Left cardiac atrium (tissue), 4 donors: Measurements from ENCODE around the gene FAM236C. TPM values are rescaled to one million over a fixed set of nuclear protein-coding genes. Genes with fewer than 3 reads are reported as not detected.
"Not testable (repeated sequence)": the region's sequence is repeated elsewhere in the genome, so short reads cannot be mapped to it uniquely, and the experiment has no call there.

Experiments
- ATAC-seq, 2 donors: fragments of 200-7000 bp; cut with Tn5 transposase; one replicate each; pipeline ENCODE4 v1.9.1; 2020; ENCODE audit warnings: mild to moderate bottlenecking in 2 of 2, moderate library complexity in 2 of 2
- DNase-seq: peaks from one replicate; pipeline ENCODE4 v3.0.0-alpha.2; 2020
- intact Hi-C, 2 donors: fragments of 100-400 bp; cut with DNase I; formaldehyde crosslinking; loops; one replicate each; pipeline versions ENCODE4 v1.14.1 to v1.15.1; 2022 to 2023
- long read RNA-seq: library from polyadenylated mRNA; unstranded; transcript quantifications from one replicate; pipeline ENCODE4 v2.0.0, GENCODE V29; 2021
- total RNA-seq, 2 donors: library from RNA; stranded (reverse); fragmentation: NEBNext Ultra II Directional; extraction: Animal tissue kit (Norgen Biotek cat#: 25700); gene quantifications; one replicate each; pipeline ENCODE4 v1.2.1, GENCODE V29; 2021
- donor health status: DM: no; HTN: yes; CAD: no.
- donor health status: DM: no; HTN: yes; CAD: no; lungs with severe emphysema.
- donor health status: DM: yes; HTN: yes; CAD: no.
- donor health status: Dilated cardiomyopathy.

The FAM236C gene
- not detected for total RNA-seq
- long read RNA-seq = 0 reads

DNA sequence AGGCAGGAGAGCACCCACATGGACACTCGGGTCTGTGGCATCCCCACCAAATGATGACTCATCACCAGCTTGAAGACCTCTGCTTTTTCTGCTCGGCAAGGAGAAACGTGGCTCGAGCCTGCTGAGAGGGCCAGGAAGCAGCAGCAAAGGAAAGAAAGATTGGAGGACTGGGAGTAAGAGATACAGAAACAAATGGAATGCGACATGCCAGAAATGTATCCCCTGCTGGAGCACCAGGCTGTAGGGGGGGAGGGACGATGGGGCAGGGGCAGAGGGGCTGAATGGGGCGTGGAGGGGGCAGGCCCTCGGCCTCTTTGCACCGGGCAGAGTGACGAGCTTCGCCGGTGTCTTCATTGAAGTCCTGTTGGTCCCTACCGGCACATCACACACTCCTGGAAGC is at the start of gene FAM236C:
Gene FAM236C (plus strand): TSS at position 301 of the 400 bp plus-strand sequence. CDS start 100 bp downstream, outside the sequence.
- intact Hi-C loops, DNase-seq, ATAC-seq: not testable (repeated sequence)

DNA sequence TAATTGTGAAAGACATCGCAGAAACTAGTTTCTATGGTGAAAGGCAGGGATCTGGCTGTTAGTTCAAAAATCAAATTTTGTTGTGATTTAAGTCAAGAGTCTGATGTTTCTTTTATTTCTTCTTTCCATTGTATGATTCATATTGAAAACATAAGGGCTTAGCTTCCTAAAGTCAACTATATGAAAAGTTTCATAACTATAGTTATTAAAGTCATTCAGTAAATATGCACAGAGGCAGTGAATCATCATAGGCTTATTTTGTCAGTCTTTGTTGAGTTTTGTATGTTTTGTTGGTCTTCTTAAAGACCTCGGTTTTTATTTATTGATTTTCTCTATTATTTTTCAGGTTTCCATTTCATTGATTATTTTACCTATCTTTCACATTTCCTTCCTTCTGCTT is 29.5 kb upstream of the FAM236C start:
- ATAC-seq, DNase-seq, intact Hi-C loops: not testable (repeated sequence)

DNA sequence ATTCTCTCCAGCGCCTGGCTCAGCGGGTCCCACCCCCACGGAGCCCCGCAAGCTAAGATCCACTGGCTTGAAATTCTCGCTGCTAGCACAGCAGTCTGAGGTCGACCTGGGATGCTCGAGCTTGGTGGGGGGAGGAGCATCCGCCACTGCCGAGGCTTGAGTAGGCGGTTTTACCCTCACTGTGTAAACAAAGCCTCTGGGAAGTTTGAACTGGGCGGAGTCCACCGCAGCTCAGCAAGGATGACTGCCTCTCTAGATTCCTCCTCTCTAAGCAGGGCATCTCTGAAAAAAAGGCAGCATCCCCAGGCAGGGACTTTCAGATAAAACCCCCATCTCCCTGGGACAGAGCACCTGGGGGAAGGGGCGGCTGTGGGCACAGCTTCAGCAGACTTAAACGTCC is 22.7 kb upstream of the FAM236C start:
- intact Hi-C loops, ATAC-seq, DNase-seq: not testable (repeated sequence)

DNA sequence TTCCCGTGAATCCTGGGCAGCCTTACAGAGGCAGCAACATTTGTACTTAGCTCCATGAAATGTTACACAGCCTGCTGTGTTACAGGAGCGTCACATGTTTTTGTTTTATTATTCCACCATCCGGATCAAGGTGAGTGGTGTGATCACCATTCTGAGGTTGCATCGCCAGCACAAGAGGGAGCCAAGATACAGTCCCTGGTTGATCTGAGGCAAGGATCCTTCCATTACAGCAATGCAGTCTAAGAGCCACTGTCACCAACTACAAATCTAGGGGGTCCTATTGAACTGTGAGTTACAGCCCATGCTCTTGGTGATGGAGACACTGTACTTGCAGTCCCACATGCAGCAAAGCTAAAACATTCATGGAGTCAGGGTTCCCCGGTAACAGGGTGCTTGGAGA is 3.7 kb downstream of the FAM236C start:
- intact Hi-C loops, DNase-seq, ATAC-seq: not testable (repeated sequence)

DNA sequence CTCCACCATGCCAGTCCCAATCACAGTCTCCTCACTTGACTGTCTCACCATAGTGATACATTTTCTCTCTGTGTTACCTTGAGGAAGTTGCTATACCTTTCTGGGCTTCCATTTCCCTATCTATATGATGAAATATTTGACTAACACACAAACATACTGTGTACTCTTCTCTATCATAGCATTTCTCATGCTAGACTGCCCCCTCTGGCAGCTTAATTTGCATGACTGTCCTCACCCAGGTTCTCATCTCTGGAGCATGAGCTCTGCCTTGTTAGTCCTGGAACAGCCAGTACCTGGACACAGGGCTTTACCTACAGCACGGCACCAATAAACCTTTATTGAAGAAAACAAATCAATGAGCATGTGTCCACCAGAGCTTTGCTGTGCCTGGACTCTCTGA is 19.9 kb downstream of the FAM236C start:
- DNase-seq, intact Hi-C loops, ATAC-seq: not testable (repeated sequence)

DNA sequence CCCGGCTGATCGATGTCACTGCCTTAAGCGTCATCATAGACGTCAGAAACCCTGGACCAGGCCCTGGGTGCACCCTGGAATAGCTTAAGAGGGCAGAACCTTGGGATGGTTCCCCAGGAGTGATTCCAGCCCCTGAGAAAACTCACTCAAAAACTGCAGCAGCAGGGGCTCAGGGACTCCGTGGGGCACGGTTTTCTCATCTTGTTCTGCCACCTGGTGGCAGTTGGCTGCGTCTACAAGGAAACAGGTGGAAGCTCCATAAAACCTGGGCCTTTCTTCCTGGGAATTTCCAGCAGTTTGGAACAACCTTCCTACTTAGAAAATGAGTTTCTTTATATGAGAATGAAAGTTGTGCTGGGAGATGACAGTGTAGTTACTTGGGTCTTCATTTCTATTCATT is 24.0 kb downstream of the FAM236C start:
- peak in 1 of 2 donors; percentile 16 for ATAC-seq
- intact Hi-C loops, DNase-seq: not testable (repeated sequence)

DNA sequence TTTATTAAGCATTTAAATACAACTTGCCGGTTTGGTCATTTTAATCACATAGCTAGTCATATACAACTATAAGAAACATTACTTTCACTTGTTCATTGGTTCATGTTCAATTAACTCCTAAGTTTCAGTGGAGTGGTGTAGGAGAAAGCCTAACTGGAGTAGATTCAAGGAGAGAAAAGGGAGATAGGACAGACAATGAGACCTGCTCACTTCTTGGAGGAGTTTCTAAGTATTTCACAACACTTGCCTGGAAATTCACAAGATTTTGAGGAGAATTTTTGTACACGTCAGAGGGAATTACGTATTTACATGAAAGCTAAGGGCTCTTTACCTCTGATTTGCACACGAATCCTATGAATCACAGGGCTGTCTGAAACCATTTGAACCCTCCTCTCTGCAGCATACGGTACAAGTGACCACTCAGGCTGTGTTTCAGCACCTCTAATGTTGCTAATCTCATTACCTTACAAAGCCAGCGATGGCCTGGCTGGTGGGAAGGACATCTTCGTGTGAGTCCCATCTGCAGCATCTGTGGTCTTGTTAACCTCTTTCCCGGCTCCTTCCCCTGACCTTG is 24.6 kb downstream of the FAM236C start:
- DNase-seq, intact Hi-C loops: not testable (repeated sequence)
- ATAC-seq = peak in 1 of 2 donors; percentile 65

DNA sequence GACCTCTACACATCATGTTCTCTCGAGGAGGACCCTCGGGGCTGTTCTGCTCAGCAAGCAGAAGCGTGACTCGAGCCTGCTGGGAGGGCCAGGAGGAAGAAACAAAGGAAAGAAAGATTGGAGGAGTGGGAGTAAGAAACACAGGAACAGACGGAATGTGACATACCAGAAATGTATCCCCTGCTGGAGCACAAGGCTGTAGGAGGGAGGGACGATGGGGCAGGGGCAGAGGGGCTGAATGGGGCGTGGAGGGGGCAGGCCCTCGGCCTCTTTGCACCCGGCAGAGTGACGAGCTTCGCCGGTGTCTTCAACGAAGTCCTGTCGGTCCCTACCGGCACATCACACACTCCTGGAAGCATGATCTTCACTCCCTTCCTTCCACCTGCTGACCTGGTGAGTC is 25.5 kb downstream of the FAM236C start, which contains the start of gene FAM236A:
Gene FAM236A (plus strand): TSS at position 301 of the 400 bp plus-strand sequence. CDS start 57 bp downstream, at position 358.
- DNase-seq, ATAC-seq, intact Hi-C loops: not testable (repeated sequence)

DNA sequence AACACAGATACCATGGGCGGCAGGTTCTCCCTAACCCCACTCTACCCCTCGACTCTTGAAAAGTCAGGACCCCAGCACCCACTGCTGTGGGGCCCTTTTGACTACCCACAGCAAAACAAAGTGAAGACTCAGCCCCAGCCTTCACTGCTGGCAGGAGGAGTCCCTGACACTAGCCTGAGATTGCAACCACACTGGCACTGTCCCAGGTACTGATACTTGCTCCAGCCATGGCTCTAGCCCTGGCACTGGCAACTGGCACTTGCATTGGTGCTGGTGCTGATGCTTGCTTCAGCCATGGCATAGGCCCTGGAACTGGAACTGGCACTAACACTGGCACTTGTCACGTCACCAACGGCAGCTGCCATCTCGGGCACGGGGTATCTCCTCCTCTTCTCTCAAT is 29.9 kb downstream of the FAM236C start:
- intact Hi-C loops, ATAC-seq, DNase-seq: not testable (repeated sequence)

DNA sequence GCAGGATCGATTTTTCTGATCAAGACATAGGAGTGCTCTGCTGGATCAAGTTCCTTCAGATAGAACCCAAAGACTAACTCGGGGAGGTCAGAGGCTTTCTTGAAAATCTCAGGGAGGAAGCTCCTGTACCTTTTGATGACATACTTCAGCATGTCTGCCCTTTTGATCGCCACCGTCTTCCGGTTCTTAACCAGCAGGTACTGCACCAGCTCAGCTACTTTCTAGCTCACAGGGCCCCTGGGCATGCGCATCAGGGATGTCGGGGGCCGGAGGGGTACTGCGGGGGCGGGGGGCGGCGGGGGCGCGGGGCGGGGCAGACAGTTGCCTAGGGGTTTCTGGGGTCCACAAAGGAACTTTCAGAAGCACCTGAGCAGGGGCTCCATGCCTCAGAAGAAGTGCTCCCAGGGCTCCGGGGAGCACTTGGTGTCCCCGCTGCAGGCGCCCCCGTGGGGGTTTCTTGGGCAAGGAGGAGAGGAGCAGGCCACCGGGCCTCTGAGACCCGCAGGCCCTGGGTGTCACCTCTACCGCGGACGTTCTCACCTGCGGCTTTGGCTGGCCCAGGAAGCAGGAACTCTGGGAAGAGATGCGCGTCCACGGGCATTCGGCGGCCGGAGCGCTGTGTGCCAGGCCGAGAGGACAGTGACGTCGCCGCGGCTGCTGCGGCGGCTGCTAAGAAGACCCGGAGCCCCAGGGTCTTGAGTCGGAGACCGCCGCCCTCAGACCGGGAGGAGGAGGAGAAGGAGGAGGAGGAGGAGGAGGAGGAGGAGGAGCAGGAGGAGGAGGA is 30.8 kb downstream of the FAM236C start:
- DNase-seq, intact Hi-C loops: not testable (repeated sequence)
- ATAC-seq = peak; percentile 43 to 63

DNA sequence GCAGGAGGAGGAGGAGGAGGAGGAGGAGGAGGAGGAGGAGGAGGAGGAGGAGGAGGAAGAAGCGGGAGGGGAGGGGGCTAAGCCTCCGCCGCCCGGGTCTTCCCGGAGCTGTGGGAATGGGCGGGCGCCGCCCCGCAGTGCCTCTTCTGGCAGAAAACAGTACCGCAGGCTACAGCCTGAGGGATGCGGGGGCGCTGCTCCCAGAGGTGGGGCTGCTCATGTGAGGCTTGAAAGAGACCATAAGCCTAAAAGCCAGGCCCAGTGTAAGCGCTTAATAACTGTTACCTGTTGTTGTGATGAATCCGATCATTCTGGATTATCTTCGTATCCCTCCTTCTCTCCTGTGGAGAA is 31.4 kb downstream of the FAM236C start, which contains the start of gene DMRTC1:
Gene DMRTC1 (minus strand): TSS at position 19 of the 351 bp plus-strand sequence. CDS start 68,143 bp downstream, outside the sequence.
- ATAC-seq = peak; percentile 61 to 90
- intact Hi-C loops, DNase-seq: not testable (repeated sequence)

DNA sequence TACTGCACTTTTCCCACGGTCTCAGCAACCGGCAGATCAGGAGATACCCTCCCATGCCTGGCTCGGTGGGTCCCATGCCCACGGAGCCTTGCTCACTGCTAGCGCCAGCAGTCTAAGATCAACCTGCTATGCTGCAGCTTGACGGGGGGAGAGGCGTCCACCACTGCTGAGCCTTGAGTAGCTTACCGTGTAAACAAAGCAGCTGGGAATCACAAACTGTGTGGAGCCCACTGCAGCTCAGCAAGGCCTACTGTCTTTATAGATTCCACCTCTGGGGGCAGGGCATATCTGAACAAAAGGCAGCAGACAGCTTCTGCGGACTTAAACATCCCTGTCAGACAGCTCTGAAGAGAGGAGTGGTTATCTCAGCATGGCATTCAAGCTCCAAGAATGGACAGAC is 47.6 kb downstream of the FAM236C start:
- ATAC-seq, intact Hi-C loops, DNase-seq: not testable (repeated sequence)

Other genes starting within 250 kb of the FAM236C start
- gene PHKA1, start 198.3 kb upstream of the FAM236C start, total RNA-seq = 10 to 100 TPM in 1 of 2 donors, 1 to 10 TPM in 1; 7.3 to 10.3 TPM
- gene DMRTC1B, start 135.7 kb upstream of the FAM236C start, total RNA-seq = not detected
- not detected for gene FAM236B, start 130.0 kb upstream of the FAM236C start, total RNA-seq
- gene FAM236D, start 104.4 kb upstream of the FAM236C start, total RNA-seq = not detected
- not detected for gene FAM236A, start 25.6 kb downstream of the FAM236C start, total RNA-seq
- not detected for gene DMRTC1, start 31.2 kb downstream of the FAM236C start, total RNA-seq
- gene PABPC1L2B, start 90.3 kb downstream of the FAM236C start, total RNA-seq = not detected
- gene PABPC1L2A, start 166.9 kb downstream of the FAM236C start, total RNA-seq = not detected